Lower leg skin (tissue), 4 donors: ENCODE results near the gene CALML5. TPM values are rescaled to one million over a fixed set of nuclear protein-coding genes. Genes with fewer than 3 reads are reported as not detected.

Experiments used
- DNase-seq, 2 donors: peaks; one replicate each; pipeline ENCODE4 v3.0.0-alpha.2; 2019; ENCODE audit warnings: low spot score in 2 of 2
- H3K4me3 ChIP-seq: fragments of 200-600 bp; sonication (generic); 2 replicates; pipeline ENCODE4 v1.5.1; 2017; ENCODE audit warnings: mild to moderate bottlenecking, low read depth; ENCODE audit not compliant: poor library complexity, severe bottlenecking
- POLR2A ChIP-seq, 2 donors: fragments of 450-650 bp; IDR thresholded peaks; one replicate each; pipeline ENCODE4 v1.6.1; 2016 to 2017; ENCODE audit warnings: antibody characterized with exemption in 2 of 2, mild to moderate bottlenecking in 1 of 2, moderate library complexity in 1 of 2
- WGBS, 2 donors: methylation state at CpG; one replicate each; pipeline ENCODE4 v1.1.5; 2018; 5-methylcytosine and 5-hydroxymethylcytosine counted together
- intact Hi-C: fragments of 100-400 bp; cut with DNase I; formaldehyde crosslinking; loops from one replicate; pipeline ENCODE4 v1.15.0; 2023; ENCODE audit warnings: low total_unique reads
- total RNA-seq, 4 donors: library from RNA; depleted of rRNA; stranded (reverse); fragments of >200 nt; gene quantifications; one replicate each; pipeline ENCODE4 v1.1.0, GENCODE V29; 2016
- TF ChIP-seq, protein P1 (sequence below), 3 donors: fragments of 450-650 bp; IDR thresholded peaks; one replicate each; pipeline ENCODE4 v1.5.1; 2016; ENCODE audit warnings: antibody characterized with exemption in 3 of 3, mild to moderate bottlenecking in 3 of 3, moderate library complexity in 2 of 3

CALML5 gene
- total RNA-seq, 4 donors from 2014 or later: 5,202 to 6,742 (median 5,683) TPM

DNA sequence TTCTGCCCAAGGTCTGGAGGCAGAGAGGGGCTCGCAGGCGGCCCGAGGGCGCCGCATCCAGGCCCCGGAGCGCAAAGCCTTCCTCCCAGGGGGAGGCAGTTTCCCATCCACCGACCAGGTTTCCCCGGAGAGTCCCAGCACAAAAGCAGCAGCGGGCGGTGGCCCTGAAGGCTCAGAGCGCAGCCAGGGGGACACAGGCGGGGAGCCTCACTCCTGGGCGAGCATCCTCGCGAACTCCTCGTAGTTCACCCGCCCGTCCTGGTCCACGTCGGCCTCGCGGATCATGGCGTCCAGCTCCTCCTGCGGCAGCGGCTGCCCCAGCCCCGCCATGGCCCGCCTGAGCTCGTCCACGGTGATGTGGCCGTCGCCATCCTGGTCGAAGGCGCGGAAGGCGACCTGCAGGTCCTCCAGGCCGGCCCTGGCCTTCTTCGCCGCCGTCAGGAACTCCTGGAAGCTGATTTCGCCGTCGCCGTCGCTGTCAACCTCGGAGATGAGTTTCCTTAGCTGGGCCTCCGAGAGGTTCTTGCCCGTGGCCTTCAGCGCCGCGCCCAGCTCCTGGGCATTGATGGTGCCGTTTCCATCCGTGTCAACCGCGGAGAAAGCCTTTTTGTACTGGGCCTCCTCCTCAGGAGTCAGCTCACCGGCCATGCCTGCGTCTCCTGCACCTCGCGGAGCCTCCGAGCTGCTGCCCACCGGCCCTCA lies 428 bp downstream of the CALML5 start:
- DNase-seq: no peak
- WGBS, 2 donors: 88 to 92% methylated on average over 57 to 61 of the region's 61 CpGs
- intact Hi-C loops: no loop called here
- TF ChIP-seq, protein P1, sequence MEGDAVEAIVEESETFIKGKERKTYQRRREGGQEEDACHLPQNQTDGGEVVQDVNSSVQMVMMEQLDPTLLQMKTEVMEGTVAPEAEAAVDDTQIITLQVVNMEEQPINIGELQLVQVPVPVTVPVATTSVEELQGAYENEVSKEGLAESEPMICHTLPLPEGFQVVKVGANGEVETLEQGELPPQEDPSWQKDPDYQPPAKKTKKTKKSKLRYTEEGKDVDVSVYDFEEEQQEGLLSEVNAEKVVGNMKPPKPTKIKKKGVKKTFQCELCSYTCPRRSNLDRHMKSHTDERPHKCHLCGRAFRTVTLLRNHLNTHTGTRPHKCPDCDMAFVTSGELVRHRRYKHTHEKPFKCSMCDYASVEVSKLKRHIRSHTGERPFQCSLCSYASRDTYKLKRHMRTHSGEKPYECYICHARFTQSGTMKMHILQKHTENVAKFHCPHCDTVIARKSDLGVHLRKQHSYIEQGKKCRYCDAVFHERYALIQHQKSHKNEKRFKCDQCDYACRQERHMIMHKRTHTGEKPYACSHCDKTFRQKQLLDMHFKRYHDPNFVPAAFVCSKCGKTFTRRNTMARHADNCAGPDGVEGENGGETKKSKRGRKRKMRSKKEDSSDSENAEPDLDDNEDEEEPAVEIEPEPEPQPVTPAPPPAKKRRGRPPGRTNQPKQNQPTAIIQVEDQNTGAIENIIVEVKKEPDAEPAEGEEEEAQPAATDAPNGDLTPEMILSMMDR (IDR thresholded peaks at IDR 0.05): no peak
- TF ChIP-seq POLR2A (IDR thresholded peaks at IDR 0.05): no peak
- peak overlapping the region; percentile 8 for H3K4me3 ChIP-seq

DNA sequence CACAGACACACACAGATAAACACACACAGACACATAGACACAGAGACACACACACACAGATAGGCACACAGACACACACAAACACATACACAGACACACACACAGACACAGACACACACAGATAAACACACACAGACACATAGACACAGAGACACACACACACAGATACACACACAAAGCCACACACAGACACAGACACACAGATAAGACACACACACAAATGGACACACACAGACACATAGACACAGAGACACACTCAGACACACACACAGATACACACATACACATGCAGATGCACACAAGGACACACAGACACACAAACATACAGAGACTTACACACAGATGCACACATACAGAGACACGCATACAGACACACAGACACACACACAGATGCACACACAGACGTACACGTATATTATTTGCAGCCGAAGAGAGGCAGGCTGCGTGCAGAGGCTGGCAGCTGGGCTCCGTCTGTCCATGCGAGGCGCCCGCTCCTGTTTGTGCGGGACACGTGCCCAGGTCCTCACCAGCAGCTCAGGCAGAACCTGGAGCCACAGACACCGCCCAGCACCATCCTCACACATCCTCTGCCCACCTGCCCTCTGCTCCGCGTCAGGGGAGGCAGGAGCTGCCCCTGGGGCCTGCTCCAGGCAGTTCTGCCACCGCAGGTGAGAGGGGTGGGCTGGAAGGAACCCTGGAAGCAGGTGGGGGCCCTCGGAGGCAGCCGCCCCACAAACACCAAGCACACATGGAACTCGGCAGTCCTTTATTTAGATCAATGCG lies 1.2 kb downstream of the CALML5 start:
- no peak for DNase-seq
- intact Hi-C loops: no loop called here
- 78% methylated on average over 19 of the region's 19 CpGs for WGBS, 2 donors
- H3K4me3 ChIP-seq: peak overlapping the region; percentile 8
- TF ChIP-seq, protein P1 (IDR thresholded peaks at IDR 0.05): no peak
- no peak for TF ChIP-seq POLR2A (IDR thresholded peaks at IDR 0.05)

DNA sequence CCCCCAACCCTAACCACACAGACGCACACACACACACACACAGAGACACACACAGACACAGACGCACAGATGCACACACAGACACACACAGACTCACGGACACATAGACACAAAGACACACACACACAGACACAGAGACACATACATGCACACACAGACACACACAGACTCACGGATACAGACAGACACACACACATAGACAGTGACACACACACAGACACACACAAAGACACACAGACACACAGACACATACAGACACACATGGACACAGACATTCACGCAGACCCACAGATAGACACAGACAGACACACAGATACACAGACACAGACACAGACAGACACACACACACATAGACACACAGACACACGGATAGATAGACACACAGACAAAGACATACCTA lies 2.1 kb downstream of the CALML5 start:
- WGBS, 2 donors: 79 to 86% methylated on average over 6 of the region's 6 CpGs
- no peak overlapping the region for H3K4me3 ChIP-seq
- DNase-seq: no peak
- intact Hi-C loops: no loop called here
- TF ChIP-seq, protein P1 (IDR thresholded peaks at IDR 0.05): no peak
- no peak for TF ChIP-seq POLR2A (IDR thresholded peaks at IDR 0.05)

DNA sequence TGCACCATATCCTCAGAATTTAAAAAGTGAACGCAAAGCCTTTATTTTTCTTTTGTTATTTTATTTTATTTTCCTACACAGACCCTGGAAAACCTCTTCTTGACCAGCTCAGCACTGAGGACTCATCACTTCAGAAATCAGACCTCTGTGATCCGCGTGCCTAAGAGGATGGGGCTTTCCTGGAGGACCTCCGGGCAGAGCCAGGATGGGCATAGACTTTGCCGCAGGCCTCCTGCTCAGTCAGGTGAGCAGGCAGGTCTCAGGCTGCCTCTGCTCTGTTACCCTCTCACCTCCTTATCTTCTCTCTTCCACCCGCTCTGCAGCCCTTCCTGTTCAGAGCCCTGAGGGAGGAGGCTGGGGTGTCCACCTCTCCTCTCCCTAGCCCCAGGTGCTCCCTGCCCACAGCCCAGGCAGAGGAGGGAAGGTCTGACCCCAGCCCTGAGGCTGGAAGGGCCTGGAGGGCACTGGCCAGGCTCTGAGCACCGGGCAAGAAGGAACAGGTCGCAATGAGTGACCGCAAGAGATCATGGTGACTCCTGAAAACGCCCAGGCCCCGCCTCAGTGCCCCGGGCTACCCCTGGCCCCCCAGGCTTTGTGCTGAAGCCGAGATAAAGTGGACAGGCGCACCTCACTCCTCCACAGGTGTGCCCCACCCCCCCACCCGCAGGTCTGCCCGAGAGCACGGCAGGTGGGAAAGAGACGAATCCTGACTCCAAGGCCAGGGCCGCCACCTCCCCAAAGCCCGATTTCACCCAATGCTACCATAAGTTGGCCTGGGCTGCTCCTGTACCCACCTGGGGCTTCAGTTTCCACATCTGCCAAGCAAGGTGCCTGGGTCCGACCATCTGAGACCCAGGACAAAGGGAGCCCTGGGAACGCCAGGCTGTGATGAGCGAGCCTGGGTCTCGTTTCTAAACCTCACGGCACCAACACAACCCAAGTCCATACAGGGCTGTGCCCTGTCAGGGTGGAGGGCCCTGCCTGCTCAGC lies 2.8 kb downstream of the CALML5 start:
- TF ChIP-seq, protein P1 (IDR thresholded peaks at IDR 0.05): no peak
- no peak for TF ChIP-seq POLR2A (IDR thresholded peaks at IDR 0.05)
- WGBS, 2 donors: 85 to 87% methylated on average over 20 to 25 of the region's 25 CpGs
- H3K4me3 ChIP-seq: no peak overlapping the region
- DNase-seq: no peak
- intact Hi-C loops: no loop called here

DNA sequence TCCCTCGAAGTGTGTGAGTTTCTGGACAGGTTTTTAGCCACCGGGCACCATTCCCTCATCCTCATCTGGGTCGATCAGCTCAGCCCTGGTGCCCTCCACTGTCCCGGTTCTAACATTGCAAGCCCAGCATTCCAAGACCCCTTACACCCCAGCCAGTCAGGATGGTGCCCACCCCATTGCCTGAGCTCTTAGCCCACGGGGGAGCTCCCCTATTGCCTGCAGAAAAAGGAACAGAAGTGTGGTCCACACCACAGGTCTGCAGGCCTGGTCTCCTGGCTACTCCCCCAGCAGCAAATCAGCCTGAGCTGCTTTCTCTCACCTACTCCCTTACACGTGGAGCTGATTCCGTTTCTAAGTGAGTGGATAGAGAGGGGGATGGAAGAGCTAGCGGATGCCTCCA lies 4.8 kb downstream of the CALML5 start:
- WGBS, 2 donors: 79 to 86% methylated on average over 8 of the region's 8 CpGs
- TF ChIP-seq, protein P1 (IDR thresholded peaks at IDR 0.05): no peak
- TF ChIP-seq POLR2A (IDR thresholded peaks at IDR 0.05): no peak
- no peak overlapping the region for H3K4me3 ChIP-seq
- intact Hi-C loops: no loop called here
- DNase-seq: no peak
